GM23338 (cell line): ENCODE data around the gene HMGCS1. TPM values are rescaled to one million over a fixed set of nuclear protein-coding genes. Genes with fewer than 3 reads are reported as not detected.

ENCODE experiments used
- ATAC-seq: fragments of 200-7000 bp; cut with Tn5 transposase; 3 replicates; pipeline ENCODE4 v1.9.1; 2020
- DNase-seq: peaks from one replicate; pipeline ENCODE4 v3.0.0-alpha.2; 2015; ENCODE audit warnings: low spot score
- H2AFZ ChIP-seq: fragments of 200-600 bp; sonication (generic); 2 replicates; pipeline ENCODE4 v1.8.0; 2016; ENCODE audit warnings: antibody characterized with exemption, mild to moderate bottlenecking, moderate library complexity
- H3F3A ChIP-seq: fragments of 200-600 bp; sonication (generic); replicated peaks from 2 replicates; pipeline ENCODE4 v1.8.0; 2017; ENCODE audit warnings: antibody characterized with exemption, mixed run types, low read depth
- H3K27ac ChIP-seq: fragments of 200-600 bp; sonication (generic); 2 replicates; pipeline ENCODE4 v1.6.1; 2016; ENCODE audit warnings: low read depth
- H3K27me3 ChIP-seq: fragments of 200-600 bp; sonication (generic); 2 replicates; pipeline ENCODE4 v1.8.0; 2016; ENCODE audit warnings: mild to moderate bottlenecking, mixed run types, moderate library complexity; ENCODE audit not compliant: insufficient read depth
- H3K36me3 ChIP-seq: fragments of 200-600 bp; sonication (generic); 2 replicates; pipeline ENCODE4 v1.8.0; 2016; ENCODE audit warnings: mild to moderate bottlenecking; ENCODE audit not compliant: insufficient read depth
- H3K4me1 ChIP-seq: fragments of 200-600 bp; sonication (generic); 2 replicates; pipeline ENCODE4 v1.8.0; 2016; ENCODE audit warnings: mild to moderate bottlenecking, moderate library complexity; ENCODE audit not compliant: insufficient read depth
- H3K4me2 ChIP-seq: fragments of 200-600 bp; sonication (generic); 2 replicates; pipeline ENCODE4 v1.7.1; 2017; ENCODE audit warnings: mixed run types
- H3K4me3 ChIP-seq: fragments of 200-600 bp; sonication (generic); 2 replicates; pipeline ENCODE4 v1.6.1; 2016; ENCODE audit warnings: mixed run types
- H3K79me2 ChIP-seq: fragments of 200-600 bp; sonication (generic); replicated peaks from 2 replicates; pipeline ENCODE4 v1.8.0; 2017; ENCODE audit warnings: mild to moderate bottlenecking; ENCODE audit not compliant: insufficient read depth
- H3K9me2 ChIP-seq: fragments of 200-600 bp; sonication (generic); 2 replicates; pipeline ENCODE4 v1.8.0; 2017; ENCODE audit not compliant: insufficient read depth
- H4K20me1 ChIP-seq: fragments of 200-600 bp; sonication (generic); replicated peaks from 2 replicates; pipeline ENCODE4 v1.8.0; 2017; ENCODE audit warnings: mild to moderate bottlenecking; ENCODE audit not compliant: insufficient read depth
- H3K27ac Mint-ChIP-seq: 2 replicates; pipeline ENCODE4 v1.8.0; 2020; ENCODE audit warnings: inconsistent platforms, mild to moderate bottlenecking, moderate library complexity, mixed read lengths
- H3K27me3 Mint-ChIP-seq: 3 replicates; pipeline ENCODE4 v1.8.0; 2022; ENCODE audit warnings: low read depth, mild to moderate bottlenecking, moderate library complexity, mixed read lengths, inconsistent platforms; ENCODE audit not compliant: insufficient read depth, poor library complexity
- H3K36me3 Mint-ChIP-seq: 3 replicates; pipeline ENCODE4 v1.8.0; 2021; ENCODE audit warnings: low read depth, mild to moderate bottlenecking, inconsistent platforms, moderate library complexity, mixed read lengths
- H3K4me1 Mint-ChIP-seq: 3 replicates; pipeline ENCODE4 v1.8.0; 2020; ENCODE audit warnings: mild to moderate bottlenecking, inconsistent platforms, mixed read lengths
- H3K4me3 Mint-ChIP-seq: 3 replicates; pipeline ENCODE4 v1.8.0; 2021; ENCODE audit warnings: moderate library complexity, mild to moderate bottlenecking, inconsistent platforms, mixed read lengths
- H3K9me3 Mint-ChIP-seq: 3 replicates; pipeline ENCODE4 v1.8.0; 2020; ENCODE audit warnings: moderate library complexity, mild to moderate bottlenecking, inconsistent platforms, mixed read lengths
- ETS1 ChIP-seq: IDR thresholded peaks from 2 replicates; pipeline ENCODE4 v1.6.1; 2016; ENCODE audit warnings: antibody characterized with exemption
- EZH2phosphoT487 ChIP-seq: fragments of 200-600 bp; sonication (generic); IDR thresholded peaks from one replicate; pipeline ENCODE4 v1.8.1; 2018; ENCODE audit warnings: antibody characterized with exemption; ENCODE audit not compliant: unreplicated experiment
- JUNB ChIP-seq: IDR thresholded peaks from one replicate; pipeline ENCODE4 v1.6.1; 2016; ENCODE audit warnings: antibody characterized with exemption; ENCODE audit not compliant: unreplicated experiment
- NANOG ChIP-seq: IDR thresholded peaks from 2 replicates; pipeline ENCODE4 v1.6.1; 2016; ENCODE audit warnings: antibody characterized with exemption, borderline replicate concordance
- POLR2AphosphoS5 ChIP-seq: IDR thresholded peaks from 2 replicates; pipeline ENCODE4 v1.6.1; 2016; ENCODE audit warnings: antibody characterized with exemption, low read depth
- STAT1 ChIP-seq: IDR thresholded peaks from one replicate; pipeline ENCODE4 v1.6.1; 2016; ENCODE audit warnings: antibody characterized with exemption; ENCODE audit not compliant: unreplicated experiment
- ZNF114 ChIP-seq: fragments of 250-450 bp; sonication (Bioruptor Pico); IDR thresholded peaks from 2 replicates; pipeline ENCODE4 v1.5.0; 2020; ENCODE audit warnings: mild to moderate bottlenecking, moderate library complexity
- ZNF462 ChIP-seq: fragments of 250-450 bp; sonication (Bioruptor Pico); IDR thresholded peaks from 2 replicates; pipeline ENCODE4 v1.5.0; 2020; ENCODE audit warnings: mild to moderate bottlenecking, moderate library complexity
- polyA plus RNA-seq: library from polyadenylated mRNA; unstranded; fragments of >200 nt; fragmentation: Nextera tagmentation; extraction: Ambion mirVana; gene quantifications from 2 replicates; pipeline ENCODE4 v1.2.1, GENCODE V29; 2016
- total RNA-seq: library from RNA; depleted of rRNA; stranded (reverse); fragments of >200 nt; shearing (Covaris generic); gene quantifications from 2 replicates; pipeline ENCODE4 v1.2.3, GENCODE V29; 2014

HMGCS1 gene
- total and polyA plus RNA-seq, 2 experiments from 2014 or later = 172 to 278 TPM

- no peaks in the 10 kb centered on the region for H3K36me3 Mint-ChIP-seq
- no peak overlapping the region for H3K4me3 ChIP-seq
- no peaks in the 10 kb centered on the region for H3K4me1 Mint-ChIP-seq
- H4K20me1 ChIP-seq = no peaks in the 10 kb centered on the region
- DNase-seq (no peak), ATAC-seq (no peak)
- H3K4me3 Mint-ChIP-seq = no peak overlapping the region
- H3K79me2 ChIP-seq = no peaks in the 10 kb centered on the region
- H3K36me3 ChIP-seq = no peaks in the 10 kb centered on the region
- H3K27me3 ChIP-seq = no peaks in the 10 kb centered on the region
- no peaks in the 10 kb centered on the region for H3F3A ChIP-seq
- H3K27ac Mint-ChIP-seq = no peak overlapping the region
- H3K4me1 ChIP-seq = no peaks in the 10 kb centered on the region
- H3K9me3 Mint-ChIP-seq = no peaks in the 10 kb centered on the region
- no peak for TF ChIP-seq POLR2AphosphoS5
- no peak for TF ChIP-seq JUNB
- no peak for TF ChIP-seq EZH2phosphoT487
- no peak for TF ChIP-seq ZNF462 (CRISPR knock-in tag)
- no peak for TF ChIP-seq STAT1
- TF ChIP-seq NANOG = no peak
- no peak for TF ChIP-seq ETS1
- TF ChIP-seq ZNF114 (CRISPR knock-in tag) = no peak
- H2AFZ ChIP-seq = no peak overlapping the region
- no peaks in the 10 kb centered on the region for H3K27me3 Mint-ChIP-seq
- H3K9me2 ChIP-seq = no peaks in the 10 kb centered on the region
- H3K27ac ChIP-seq = no peak overlapping the region
- H3K4me2 ChIP-seq = no peak overlapping the region
These were observed 38.9 kb upstream of the HMGCS1 start for GRCh38 chr5:43352131-43352530.
